Gastrocnemius medialis (tissue), 4 donors: ENCODE results near the gene CEP112. TPM values are rescaled to one million over a fixed set of nuclear protein-coding genes. Genes with fewer than 3 reads are reported as not detected.

ENCODE experiments used
- ATAC-seq, 2 donors: fragments of 150-250 bp; one replicate each; pipeline ENCODE4 v1.9.1; 2016
- DNase-seq, 2 donors: peaks; one replicate each; pipeline ENCODE4 v3.0.0-alpha.2; 2019
- H3K27ac ChIP-seq, 4 donors: fragments of 200-600 bp; sonication (generic); 1 replicate in 1 of 4; 2 replicates in 3 of 4; pipeline ENCODE4 v1.5.1; 2016 to 2018; ENCODE audit warnings: mild to moderate bottlenecking in 2 of 4, moderate library complexity in 1 of 4
- H3K27me3 ChIP-seq, 3 donors: fragments of 200-600 bp; sonication (generic) in 2 of 3; 1 replicate in 1 of 3; 2 replicates in 2 of 3; pipeline versions ENCODE4 v1.5.1 to v1.6.0; 2016 to 2019; ENCODE audit warnings: mild to moderate bottlenecking in 1 of 3, moderate library complexity in 1 of 3
- H3K36me3 ChIP-seq, 2 donors: fragments of 200-600 bp; sonication (generic) in 1 of 2; one replicate each; pipeline ENCODE4 v1.5.1; 2017 to 2018
- H3K4me1 ChIP-seq, 2 donors: fragments of 200-600 bp; sonication (generic) in 1 of 2; one replicate each; pipeline ENCODE4 v1.5.1; 2016 to 2017; ENCODE audit warnings: mild to moderate bottlenecking in 2 of 2
- H3K4me3 ChIP-seq, 4 donors: fragments of 200-600 bp; sonication (generic) in 3 of 4; 1 replicate in 1 of 4; 2 replicates in 3 of 4; pipeline ENCODE4 v1.5.1; 2016 to 2019; ENCODE audit warnings: mild to moderate bottlenecking in 2 of 4
- H3K9me3 ChIP-seq, 3 donors: fragments of 200-600 bp; sonication (generic) in 2 of 3; 1 replicate in 1 of 3; 2 replicates in 2 of 3; pipeline ENCODE4 v1.5.1; 2016 to 2019
- POLR2A ChIP-seq, 2 donors: fragments of 450-650 bp; IDR thresholded peaks; one replicate each; pipeline ENCODE4 v1.6.1; 2017; ENCODE audit warnings: antibody characterized with exemption in 2 of 2, mild to moderate bottlenecking in 2 of 2, moderate library complexity in 2 of 2
- in situ Hi-C, 4 donors: fragments of 200-750 bp; cut with MboI; loops; one replicate each; pipeline versions ENCODE4 v1.15.0 to v1.8.0; 2017; ENCODE audit warnings: low sequenced_read_pairs in 4 of 4
- intact Hi-C: fragments of 100-400 bp; cut with DNase I; formaldehyde crosslinking; loops from one replicate; pipeline ENCODE4 v1.15.1; 2023; ENCODE audit warnings: low total_unique reads
- total RNA-seq, 4 donors: library from RNA; depleted of rRNA; stranded (reverse); fragments of >200 nt; gene quantifications; one replicate each; pipeline versions ENCODE4 v1.1.0 to v1.2.3, GENCODE V29; 2016
- TF ChIP-seq, protein P1 (sequence below), 5 experiments: fragments of 450-650 bp in 3 of 5; fragments of 200-600 bp in 2 of 5; sonication (generic) in 2 of 5; IDR thresholded peaks in 4 of 5; conservative IDR thresholded peaks in 1 of 5; 1 replicate in 4 of 5; 2 replicates in 1 of 5; pipeline ENCODE4 v1.5.1; 2016 to 2019; ENCODE audit warnings: antibody characterized with exemption in 5 of 5, mild to moderate bottlenecking in 3 of 5, moderate library complexity in 3 of 5

The CEP112 gene
- total RNA-seq, 4 donors from 2014 or later, result 6.1 to 8.7 (median 7.1) TPM

DNA sequence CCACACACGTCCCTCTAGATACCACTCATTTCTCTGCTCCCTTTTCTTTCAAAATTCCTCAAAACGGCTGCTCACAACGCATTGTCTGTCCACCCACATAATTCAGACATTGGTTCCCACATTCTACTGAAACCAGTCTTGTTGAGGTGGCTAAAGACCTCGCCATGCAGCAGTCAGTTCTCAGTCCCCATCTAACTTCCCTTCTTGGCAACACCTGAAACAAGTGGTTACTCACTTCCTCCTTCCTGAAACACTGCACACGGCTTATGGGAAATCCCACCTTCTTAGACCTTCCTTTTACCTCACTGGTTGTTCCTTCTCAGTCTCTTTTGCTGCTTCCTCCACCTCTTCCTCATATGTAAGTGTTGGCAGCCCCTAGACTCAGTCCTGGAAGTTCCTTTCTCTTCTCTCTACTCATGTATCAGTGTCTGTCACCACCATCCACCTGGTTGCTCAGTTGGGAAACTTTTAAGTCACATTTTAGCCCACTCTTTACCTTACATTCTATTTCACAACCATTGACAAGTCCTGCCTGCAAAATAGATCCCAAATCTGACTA is 277.1 kb downstream of the CEP112 start:
- in situ Hi-C loops (no loop called here), intact Hi-C loops (no loop called here)
- no peaks in the 10 kb centered on the region for H3K36me3 ChIP-seq
- H3K9me3 ChIP-seq, result no peaks in the 10 kb centered on the region
- no peak for TF ChIP-seq POLR2A (IDR thresholded peaks at IDR 0.05)
- TF ChIP-seq, protein P1, sequence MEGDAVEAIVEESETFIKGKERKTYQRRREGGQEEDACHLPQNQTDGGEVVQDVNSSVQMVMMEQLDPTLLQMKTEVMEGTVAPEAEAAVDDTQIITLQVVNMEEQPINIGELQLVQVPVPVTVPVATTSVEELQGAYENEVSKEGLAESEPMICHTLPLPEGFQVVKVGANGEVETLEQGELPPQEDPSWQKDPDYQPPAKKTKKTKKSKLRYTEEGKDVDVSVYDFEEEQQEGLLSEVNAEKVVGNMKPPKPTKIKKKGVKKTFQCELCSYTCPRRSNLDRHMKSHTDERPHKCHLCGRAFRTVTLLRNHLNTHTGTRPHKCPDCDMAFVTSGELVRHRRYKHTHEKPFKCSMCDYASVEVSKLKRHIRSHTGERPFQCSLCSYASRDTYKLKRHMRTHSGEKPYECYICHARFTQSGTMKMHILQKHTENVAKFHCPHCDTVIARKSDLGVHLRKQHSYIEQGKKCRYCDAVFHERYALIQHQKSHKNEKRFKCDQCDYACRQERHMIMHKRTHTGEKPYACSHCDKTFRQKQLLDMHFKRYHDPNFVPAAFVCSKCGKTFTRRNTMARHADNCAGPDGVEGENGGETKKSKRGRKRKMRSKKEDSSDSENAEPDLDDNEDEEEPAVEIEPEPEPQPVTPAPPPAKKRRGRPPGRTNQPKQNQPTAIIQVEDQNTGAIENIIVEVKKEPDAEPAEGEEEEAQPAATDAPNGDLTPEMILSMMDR (IDR thresholded peaks at IDR 0.05 in 4 of 5, conservative IDR thresholded peaks at IDR 0.05 in 1 of 5), result no peak
- H3K4me3 ChIP-seq, result no peak overlapping the region
- DNase-seq, result no peak
- no peak for ATAC-seq
- H3K4me1 ChIP-seq, result no peaks in the 10 kb centered on the region
- no peaks in the 10 kb centered on the region for H3K27me3 ChIP-seq
- H3K27ac ChIP-seq, result no peak overlapping the region

DNA sequence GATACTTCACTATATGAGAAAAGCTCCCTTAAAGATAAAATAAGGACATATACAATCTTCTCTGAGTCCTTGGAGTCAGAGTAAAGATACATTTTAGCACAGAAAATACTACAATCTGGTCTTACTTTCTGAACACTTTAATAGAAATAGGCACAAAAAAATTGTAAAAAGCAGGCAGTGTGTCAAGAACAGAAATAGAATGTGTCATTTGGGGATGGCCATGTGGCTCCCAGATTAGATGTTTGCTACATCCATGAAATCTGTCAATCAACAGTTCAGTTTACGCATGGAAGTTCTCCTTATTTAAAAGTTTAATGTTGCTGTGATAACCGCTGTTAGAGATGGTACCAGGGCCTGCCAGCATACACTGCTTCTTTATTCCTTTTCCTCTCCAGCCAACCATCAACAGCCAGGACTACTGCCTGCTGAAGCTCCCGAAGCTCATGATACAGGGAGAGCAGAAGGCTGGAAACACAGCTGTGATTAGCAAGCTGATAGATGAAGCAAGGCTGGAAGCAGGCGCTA is 278.5 kb downstream of the CEP112 start:
- H3K27ac ChIP-seq, result no peak overlapping the region
- H3K4me1 ChIP-seq, result no peaks in the 10 kb centered on the region
- no peak for ATAC-seq
- TF ChIP-seq, protein P1 (IDR thresholded peaks at IDR 0.05 in 4 of 5, conservative IDR thresholded peaks at IDR 0.05 in 1 of 5), result no peak
- no peak for TF ChIP-seq POLR2A (IDR thresholded peaks at IDR 0.05)
- no peak for DNase-seq
- no peaks in the 10 kb centered on the region for H3K27me3 ChIP-seq
- intact Hi-C loops (no loop called here), in situ Hi-C loops (no loop called here)
- H3K4me3 ChIP-seq, result no peak overlapping the region
- no peaks in the 10 kb centered on the region for H3K36me3 ChIP-seq
- H3K9me3 ChIP-seq, result no peaks in the 10 kb centered on the region

DNA sequence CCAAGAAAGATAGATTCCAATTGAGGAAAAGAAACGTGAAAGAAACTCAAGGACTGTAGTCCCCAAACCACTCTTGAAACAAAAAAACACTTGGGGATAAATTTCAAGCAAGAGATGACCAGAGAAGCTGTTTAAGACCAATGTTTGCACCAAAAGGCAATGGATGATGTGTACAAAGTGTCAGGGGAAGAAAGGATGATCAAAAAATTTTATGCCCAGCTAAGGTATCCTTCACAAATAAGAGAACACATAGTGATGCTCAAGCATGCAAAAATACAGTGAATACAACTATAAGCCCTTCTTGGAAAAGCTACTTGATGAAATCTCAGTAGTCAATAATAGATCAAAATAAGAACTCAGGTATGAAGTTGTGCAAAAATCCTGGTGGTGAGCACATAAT is 281.1 kb downstream of the CEP112 start:
- H3K4me3 ChIP-seq, result no peak overlapping the region
- H3K36me3 ChIP-seq, result no peaks in the 10 kb centered on the region
- TF ChIP-seq, protein P1 (IDR thresholded peaks at IDR 0.05 in 4 of 5, conservative IDR thresholded peaks at IDR 0.05 in 1 of 5), result no peak
- TF ChIP-seq POLR2A (IDR thresholded peaks at IDR 0.05), result no peak
- H3K4me1 ChIP-seq, result no peaks in the 10 kb centered on the region
- H3K27me3 ChIP-seq, result no peaks in the 10 kb centered on the region
- DNase-seq (no peak), ATAC-seq (no peak)
- in situ Hi-C loops (no loop called here), intact Hi-C loops (no loop called here)
- no peak overlapping the region for H3K27ac ChIP-seq
- no peaks in the 10 kb centered on the region for H3K9me3 ChIP-seq

DNA sequence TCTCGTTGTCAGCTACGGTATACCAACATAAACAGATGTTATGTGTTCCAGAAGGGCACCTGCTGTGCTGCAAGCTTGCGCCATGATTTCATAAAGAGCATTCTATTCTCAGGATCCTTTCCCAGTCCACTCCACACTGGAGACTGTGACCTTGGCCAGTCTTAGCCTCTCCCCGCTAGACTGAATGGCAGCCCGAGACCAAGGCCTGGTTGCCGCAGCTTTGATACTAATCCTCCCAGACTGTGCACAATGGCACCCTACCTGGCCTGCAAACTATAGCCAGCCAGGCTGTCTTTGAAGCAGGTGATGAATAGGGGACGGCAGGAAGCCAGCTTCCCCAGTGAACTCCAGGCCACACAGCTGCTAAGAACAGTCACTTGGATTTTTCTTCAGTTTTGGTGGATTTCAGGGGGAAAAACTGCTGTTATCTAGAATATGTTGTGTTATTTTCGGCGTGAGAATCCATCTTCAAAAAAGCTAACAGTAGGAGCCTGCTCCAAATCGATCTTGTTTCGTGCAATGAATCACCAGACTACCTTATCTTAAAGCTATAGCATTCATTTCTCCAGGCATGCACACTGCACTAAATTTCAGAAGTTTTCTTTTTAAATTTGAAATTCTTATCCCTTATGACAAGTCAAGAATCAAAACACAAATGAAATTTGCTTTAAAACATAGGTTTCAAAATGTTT is 289.0 kb downstream of the CEP112 start:
- Histone ChIP-seq H3K4me3 (no peak overlapping the region), H3K36me3 (no peaks in the 10 kb centered on the region), H3K4me1 (no peaks in the 10 kb centered on the region), H3K27me3 (no peaks in the 10 kb centered on the region), H3K27ac (no peak overlapping the region), H3K9me3 (no peaks in the 10 kb centered on the region)
- DNase-seq (peak in 1 of 2 donors; percentile 21), ATAC-seq (peak in 1 of 2 donors; percentile 68)
- in situ Hi-C loops (no loop called here), intact Hi-C loops (no loop called here)
- TF ChIP-seq, protein P1 (IDR thresholded peaks at IDR 0.05 in 4 of 5, conservative IDR thresholded peaks at IDR 0.05 in 1 of 5), result no peak
- TF ChIP-seq POLR2A (IDR thresholded peaks at IDR 0.05), result no peak
